C1 segment of cervical spinal cord (tissue), 14 donors: ENCODE results near the gene PROZ.
"Not testable (repeated sequence)": the region's sequence is repeated elsewhere in the genome, so short reads cannot be mapped to it uniquely, and the experiment has no call there.

ENCODE experiments used
- DNase-seq, 14 donors: peaks; one replicate each; lab custom pipeline; 2025; lab: John Stamatoyannopoulos, UW

Gene PROZ

DNA sequence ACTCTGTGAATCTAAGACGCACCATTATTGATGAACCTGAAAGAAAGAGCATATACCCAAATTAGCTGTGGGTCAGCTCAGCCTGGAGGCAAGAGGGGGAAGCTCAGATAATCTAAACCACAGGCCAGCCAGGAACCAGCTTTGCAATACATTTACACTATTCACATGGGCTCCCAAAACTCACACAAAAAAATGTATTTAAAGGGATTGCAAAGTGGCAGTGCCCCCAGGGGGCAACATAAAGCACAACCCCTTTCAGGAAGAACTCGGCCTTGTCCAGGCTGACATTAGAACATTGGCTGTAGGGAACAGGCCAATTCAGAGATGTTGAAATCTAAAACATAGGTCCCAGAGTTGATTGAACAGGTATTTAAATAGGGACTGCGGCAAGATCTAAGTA, 3.2 kb upstream of the PROZ start:
- no peak for DNase-seq

DNA sequence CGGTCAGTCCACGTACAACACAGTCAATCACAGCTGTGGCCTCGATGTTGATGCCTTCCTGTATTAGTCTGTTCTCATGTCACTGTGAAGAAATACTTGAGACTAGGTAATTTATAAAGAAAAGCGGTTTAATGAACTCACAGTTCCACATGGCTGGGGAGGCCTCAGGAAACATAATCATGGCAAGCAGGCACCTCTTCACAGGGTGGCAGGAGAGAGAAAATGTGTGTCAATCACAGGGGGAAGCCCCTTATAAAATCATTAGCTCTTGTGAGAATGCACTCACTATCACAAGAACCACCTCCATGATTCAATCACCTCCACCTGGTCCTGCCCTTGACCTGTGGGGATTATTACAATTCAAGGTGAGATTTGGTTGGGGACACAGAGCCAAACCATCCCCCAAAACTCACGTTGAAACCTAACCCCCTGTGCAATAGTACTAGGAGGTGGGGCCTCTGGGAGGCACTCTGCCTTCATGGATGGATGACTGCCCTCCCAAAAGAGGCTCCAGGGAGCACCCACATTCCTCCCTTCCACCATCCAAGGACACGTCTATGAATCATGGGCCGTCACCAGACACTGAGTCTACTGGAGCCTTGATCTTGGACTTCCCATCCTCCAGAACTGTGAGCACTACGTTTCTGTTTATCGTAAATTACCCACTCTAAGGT, 2.3 kb upstream of the PROZ start:
- no peak for DNase-seq

DNA sequence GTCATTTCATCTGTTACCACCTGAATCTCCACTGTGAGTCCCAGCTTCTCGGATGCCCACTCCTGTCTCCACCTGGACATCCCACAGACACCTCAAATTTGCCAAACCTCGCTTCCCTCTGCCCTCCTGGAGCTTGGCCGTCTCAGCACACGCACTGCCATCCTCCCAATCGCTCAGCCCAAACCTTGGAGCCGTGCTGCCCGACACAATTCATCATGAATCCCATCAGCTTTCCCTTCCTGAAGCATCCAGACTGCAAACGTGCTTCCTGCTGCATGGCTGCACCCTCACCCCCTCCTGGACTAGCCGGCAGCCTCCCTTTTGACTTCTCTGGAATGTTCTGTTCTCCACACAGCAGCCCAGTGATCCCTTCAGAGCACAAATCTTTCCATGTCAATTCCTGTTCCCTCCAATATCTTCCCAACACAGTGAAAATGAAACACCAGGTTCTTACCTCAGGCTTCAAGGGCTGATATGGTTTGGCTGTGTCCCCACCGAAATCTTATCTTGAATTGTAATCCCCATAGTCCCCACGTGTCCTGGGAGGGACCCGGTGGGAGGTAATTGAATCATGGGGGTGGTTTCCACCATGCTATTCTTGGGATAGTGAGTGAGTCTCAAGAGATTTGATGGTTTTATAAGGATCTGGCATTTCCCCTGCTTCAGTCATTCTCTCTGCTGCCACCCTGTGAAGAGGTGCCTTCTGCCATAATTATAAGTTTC, 1.1 kb upstream of the PROZ start:
- DNase-seq = no peak

DNA sequence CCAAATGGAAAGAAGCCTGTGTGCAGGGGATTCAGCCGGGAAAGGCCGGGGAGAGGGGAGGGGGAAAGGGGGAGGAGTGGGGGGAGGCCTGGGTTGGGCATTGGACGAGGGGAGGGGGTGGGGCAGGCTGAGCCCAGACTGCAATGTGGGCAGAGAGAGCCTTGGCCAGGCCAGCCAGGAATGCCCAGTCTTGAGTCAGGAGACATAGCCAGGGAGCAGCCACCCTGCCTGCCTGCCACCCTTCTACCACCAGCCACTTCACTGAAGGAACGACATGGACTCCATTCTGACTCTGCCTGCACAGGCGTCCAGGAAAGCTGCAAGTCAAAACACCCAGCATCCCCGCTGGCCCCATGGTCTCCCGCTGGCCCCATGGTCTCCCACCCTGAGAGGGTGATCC, 498 bp downstream of the PROZ start:
- DNase-seq = peak in 1 of 14 donors; percentile 6

DNA sequence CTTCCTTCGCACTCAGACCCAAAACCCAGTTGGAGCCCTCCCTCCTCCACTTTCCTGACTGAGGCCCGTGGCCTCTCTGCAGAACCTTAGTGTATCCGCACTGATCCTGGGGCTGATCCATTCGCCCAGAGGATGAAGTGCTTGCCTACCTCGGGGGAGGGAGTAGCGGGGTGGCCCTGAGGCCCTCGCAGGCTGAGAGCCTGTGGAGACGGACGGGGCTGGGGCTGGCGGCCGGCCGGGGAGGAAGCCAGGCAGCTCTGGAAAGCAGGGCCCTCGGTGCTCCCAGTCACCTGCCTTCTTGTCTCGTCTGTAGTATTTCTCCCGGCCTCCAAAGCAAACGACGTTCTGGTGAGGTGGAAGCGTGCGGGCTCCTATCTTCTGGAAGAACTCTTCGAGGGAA, 1.3 kb downstream of the PROZ start:
- DNase-seq = no peak

DNA sequence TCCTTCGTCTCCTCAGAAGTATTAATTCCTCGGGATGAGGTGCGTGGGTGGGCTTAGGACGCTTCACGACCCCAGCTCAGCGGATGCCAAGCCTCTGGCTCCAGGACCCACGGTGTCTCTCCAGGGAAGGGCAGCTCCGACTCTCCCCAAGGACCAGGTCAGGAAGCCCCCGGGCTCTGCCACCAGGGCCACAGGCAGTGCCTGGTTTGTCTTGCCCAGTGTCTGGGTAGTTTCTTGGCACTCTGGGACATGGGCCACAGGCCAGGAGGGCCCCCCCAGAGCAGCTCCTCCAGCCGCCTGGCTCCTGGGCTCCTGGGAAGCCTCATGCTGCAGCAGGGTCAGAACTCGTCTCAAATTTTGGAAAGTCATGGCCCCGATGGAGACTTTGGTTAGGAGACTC, 2.5 kb downstream of the PROZ start:
- DNase-seq = no peak

DNA sequence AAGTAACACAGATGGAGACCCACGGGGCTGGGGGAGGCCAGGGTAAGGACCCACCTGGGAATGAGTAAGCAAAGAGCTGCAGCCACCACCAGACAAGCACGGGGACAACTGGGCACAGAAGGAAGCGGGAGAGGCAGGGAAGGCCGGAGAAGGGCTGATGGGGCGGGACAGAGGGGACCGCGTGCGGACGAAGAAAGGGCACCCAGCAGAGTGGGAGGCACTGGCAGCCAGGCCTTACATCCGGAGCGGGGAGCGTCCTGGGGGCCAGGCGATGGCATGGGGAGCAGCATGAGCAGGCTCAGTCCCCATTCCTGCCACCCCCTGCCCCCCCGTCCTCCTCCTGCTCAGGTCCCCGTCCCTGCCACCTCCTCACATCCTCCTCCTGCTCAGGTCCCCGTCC, 3.0 kb downstream of the PROZ start:
- DNase-seq = no peak

DNA sequence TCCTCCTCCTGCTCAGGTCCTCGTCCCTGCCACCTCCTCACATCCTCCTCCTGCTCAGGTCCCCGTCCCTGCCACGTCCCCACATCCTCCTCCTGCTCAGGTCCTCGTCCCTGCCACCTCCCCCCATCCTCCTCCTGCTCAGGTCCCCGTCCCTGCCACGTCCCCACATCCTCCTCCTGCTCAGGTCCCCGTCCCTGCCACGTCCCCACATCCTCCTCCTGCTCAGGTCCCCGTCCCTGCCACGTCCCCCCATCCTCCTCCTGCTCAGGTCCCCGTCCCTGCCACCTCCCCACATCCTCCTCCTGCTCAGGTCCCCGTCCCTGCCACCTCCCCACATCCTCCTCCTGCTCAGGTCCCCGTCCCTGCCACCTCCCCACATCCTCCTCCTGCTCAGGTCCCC, 3.5 kb downstream of the PROZ start:
- not testable (repeated sequence) for DNase-seq

DNA sequence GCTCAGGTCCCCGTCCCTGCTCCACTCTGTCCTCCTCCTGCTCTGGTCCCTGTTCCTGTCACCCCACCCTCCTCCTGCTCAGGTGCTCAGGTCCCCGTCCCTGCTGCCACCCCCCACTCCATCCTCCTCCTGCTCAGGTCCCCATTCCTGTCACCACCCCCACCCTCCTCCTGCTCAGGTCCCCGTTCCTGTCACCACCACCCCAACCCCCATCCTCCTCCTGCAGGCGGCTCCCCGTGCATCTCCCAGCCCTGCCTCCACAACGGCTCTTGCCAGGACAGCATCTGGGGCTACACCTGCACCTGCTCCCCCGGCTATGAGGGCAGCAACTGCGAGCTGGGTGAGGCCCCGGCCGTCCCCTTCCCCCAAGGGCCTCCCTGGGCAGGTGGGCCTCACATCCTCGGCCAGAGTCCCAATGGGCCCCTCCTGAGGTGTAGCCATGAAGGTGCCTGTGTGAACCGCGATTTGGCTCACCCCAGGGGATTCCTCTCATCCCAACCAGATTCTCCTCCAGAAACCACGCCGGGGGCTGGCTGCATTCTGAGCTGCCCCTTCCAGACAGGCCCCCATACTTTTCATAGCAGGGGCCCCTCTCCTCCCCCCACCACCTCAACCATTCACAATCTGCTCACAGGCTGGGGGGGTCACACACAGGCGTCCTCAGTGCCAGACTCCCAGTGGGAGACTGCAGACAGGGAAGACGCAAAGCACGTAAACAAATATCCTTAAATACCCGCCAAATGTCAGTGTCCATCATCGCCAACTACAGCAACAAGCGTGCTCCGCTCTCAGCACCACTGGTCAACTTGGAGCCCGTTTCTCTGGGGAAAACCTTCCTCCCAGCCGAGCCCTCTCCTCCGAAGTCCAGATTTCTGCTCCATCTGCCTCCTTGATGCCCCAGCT, 4.6 kb downstream of the PROZ start:
- peak in 1 of 14 donors; percentile 28 for DNase-seq

DNA sequence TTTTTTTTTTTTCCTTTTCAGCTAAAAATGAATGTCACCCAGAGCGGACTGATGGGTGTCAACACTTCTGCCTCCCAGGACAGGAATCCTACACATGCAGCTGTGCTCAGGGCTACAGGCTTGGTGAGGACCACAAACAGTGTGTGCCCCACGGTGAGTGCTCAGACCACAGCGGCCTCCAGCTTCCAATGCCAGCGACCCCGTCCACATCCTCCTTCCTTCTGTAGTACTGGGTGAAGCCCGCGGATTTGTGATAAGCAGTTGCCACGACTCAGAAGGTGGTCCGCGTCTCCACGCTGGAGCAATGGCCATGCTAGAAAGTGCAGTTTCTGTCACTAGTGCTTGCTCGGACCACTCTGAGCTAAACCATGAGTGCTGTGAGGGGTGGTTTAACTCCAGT, 6.0 kb downstream of the PROZ start:
- DNase-seq = no peak

DNA sequence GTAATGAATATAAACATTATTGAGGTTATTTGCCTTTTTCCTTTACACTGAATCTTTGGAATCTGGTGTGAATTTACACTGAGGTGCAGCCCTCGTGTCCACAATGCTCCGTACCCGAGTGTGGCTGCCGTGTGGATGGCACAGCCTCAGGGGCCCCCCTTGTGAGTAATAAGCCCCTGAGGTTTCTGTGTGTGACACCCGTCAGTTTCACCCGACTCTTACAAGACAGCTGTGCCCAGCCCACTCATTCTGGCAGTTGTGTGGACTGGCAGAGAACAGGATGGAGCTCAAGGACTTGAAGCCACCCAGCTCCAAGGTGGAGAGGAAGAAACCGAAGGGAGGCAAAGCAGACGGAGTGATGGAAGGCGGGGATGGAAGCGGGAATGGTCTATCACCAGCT, 7.8 kb downstream of the PROZ start:
- no peak for DNase-seq

DNA sequence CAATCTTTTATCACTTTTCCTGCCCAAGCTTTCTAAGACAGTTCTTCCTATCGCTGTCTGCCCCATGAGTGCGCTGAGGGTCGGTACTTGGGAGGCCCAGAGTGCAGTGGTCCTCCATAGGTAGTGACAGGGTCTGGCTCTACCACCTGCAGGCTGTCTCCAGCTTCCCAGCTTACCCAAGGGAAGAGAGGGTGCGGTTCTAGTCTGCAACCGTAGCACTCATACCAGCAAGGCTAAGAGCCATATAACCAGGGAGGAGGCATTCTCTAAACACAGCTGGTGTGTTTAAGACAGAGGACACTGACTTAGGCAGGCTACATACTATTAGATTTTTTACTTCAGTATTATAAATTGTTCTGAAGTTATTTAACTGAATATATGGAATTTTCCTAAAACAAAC, 8.2 kb downstream of the PROZ start:
- no peak for DNase-seq

DNA sequence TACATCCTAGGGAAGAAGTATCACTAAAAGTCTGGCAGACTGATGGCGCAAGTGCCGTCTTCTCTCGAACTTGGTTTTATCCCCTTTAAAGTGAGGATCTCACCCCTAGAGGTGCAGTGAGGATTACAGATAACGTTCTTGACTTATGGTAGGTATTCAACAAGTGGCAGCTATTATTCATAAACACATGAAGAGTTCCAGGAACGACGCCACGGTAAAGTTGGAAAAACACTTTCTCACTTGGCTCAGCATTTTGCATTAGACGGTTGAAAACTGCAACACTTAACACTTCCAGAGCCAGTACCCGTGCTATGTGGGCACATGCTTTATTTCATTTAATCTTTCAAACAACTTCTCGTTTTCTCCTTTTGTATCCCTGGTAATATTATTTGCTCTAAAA, 8.7 kb downstream of the PROZ start:
- no peak for DNase-seq

DNA sequence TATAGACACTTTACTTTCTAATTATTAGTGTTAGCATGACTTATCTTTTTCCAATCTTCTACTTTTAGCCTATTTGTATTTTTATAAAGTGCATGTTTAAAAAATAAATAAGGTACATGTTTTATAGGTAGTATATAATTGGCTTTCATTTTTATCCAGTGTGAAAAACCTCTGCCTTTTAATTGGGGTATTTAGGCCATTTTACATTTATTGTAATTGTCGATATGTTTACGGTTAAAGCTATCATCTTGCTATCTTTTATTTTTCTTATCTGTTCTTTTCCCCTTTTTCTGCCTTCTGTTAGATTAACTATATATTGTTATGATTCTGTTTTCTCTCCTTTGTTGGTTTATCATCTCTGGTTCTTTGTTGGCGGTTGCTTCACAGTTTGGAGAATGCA, 9.1 kb downstream of the PROZ start:
- DNase-seq = no peak

DNA sequence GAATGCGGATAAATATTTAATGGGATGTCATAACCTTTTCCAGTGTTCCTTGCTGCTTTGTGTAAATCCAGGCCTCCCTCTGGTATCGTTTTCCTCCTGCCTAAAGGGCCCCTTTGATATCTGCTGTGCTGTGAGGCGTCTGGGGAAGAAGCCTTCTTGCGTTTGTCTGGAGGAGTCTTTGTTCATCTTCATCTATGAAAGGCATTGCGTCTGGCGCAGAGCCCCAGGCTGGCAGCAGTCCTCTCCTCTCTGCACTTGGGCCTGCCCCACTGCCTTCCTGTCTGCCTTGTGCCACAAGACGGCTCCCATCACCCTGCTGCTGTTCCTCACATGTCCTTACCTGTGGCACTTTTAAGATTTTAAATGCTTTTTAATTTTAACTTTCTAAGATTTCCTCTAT, 9.8 kb downstream of the PROZ start:
- no peak for DNase-seq

DNA sequence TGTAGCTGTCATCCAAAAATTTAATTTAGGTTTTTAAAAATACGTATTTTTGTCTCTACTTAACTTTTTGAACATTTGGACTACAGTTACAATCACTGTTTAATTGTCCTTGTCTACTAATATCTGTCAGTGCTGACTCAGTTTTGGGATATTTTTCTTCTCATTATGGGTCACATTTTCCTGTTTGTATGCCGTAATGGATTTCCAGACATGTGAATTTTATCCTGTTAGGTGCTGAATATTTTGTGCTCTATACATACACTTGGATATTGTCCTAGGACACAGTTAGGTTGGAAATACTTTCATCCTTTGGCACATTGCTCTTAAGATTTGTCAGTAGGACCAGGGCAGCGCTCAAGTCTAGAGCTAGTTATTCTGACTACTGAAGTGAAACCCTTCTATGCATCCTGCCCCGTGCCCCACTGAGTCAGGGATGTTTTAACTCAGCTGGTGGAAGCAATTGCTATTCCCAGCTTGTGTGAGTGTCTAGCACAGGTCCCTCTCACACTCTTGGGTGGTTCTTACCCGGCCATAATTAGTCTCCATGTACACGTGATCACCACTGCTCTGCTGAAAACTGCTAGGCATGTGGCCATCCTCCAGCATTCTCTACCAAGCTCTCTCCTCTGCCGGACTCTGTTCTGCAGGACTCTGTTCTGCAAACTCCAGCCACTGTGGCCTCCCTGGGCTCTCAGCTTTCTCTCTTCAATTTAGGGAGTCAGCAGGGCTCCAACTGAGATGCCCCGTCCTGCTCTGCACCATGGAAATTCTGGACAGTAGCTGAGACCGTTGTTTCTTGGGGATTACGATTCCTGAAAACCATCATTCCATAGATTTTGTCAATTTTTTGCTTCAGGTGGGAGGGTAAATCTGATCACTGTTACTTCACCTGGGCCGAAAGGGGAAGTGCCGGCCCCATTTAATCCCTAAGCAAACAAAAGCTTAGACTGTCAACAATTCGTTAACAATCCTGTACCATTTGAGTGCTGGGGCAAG, 11.1 kb downstream of the PROZ start:
- DNase-seq = no peak

DNA sequence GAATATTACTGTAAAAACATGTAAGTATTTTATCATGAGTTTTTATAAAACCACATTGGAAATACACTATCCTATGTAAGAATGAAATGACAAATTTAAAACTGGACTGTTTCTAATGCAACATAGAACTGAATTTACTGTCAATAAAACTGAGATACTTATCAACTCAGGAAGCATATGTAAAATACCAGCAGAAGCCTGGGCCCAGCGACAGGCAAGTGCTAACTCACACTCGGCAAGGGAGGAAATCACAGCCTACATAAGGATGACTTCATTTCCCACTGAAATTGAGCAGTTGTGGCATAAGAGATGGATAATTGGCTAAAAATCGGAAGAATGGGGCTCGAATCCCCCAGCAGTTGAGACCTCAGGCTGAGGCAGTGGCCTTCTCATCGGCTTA, 12.1 kb downstream of the PROZ start:
- DNase-seq = no peak

DNA sequence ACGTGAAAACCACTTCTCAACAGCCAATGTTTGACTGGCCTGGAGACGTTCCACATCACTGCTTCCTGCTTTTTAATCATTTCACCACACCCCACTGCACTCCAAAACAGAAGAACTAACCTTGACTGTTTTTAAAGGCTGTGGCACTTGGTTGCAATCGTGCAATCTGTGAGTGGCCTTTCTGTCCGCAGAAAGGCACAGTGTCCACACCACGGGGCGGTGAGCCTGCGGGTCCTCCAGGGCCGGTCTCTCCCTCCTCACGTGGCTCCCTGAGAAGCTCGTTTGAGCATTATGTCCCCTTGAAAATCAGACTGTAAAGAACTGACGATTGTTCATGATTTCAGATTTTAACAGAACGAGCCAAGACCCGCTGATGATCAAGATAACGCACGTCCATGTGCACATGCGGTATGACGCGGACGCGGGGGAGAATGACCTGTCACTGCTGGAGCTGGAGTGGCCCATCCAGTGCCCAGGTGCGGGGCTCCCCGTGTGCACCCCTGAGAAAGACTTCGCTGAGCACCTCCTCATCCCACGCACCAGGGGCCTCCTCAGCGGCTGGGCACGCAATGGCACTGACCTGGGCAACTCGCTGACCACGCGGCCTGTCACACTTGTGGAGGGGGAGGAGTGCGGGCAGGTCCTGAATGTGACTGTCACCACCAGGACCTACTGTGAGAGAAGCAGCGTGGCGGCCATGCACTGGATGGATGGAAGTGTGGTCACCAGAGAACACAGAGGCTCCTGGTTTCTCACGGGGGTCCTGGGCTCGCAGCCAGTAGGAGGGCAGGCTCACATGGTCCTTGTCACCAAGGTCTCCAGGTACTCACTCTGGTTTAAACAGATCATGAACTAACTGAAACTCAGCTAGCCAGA, 13.0 kb downstream of the PROZ start:
- no peak for DNase-seq

DNA sequence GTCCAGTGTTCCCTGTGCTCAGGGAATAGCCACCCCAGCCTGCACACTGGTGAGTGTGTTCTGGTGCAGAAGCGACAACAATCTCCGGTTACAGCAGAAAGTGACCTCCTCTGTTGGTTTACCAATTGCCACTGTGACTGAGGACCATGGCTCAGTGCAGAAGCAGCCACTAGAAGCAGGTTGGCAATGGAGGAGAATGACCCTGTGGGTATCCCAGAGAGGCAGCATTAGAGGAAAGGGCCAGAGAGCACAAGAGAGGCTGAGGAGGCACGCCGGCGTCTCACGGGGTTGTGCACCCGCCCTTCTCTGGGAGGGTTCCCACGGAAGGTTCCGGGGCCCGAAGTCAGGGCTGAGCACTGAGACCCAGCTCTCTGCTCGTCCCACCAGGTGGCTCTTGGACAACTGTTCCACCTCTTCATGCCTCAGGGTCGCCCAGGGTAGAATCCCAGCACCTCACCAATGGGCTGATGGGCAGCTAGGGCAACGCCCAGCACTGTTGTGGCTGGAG, 14.0 kb downstream of the PROZ start:
- no peak for DNase-seq

DNA sequence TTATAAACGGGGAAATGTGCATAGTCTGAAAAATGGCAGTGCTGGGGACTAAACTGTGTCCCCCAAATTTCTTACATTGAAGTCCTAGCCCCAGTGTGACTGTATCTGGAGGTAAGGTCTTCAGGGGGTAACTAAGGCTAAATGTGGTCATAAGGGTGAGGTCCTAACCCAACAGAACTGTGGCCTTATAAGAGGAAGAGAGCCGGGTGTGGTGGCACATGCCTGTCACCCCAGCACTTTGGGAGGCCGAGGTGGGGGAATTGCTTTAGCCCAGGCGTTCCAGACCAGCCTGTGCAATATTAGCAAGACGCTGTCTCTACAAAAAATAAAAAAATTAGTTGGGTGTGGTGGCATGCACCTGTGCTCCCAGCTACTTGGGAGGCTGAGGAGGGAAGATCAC, 17.8 kb downstream of the PROZ start:
- no peak for DNase-seq
